Activated CD4-positive, alpha-beta T cell treated with anti-CD3 and anti-CD28 coated beads, Interleukin-2, amount 50 U/mL, for 24 hours (primary cell): ENCODE results near the gene PTPRN2.
"Not testable (repeated sequence)": the region's sequence is repeated elsewhere in the genome, so short reads cannot be mapped to it uniquely, and the experiment has no call there.

ENCODE experiments used
- DNase-seq, 2 donors: peaks; one replicate each; pipeline ENCODE4 v3.0.0-alpha.2; 2020; ENCODE audit warnings: low read depth in 1 of 2, low spot score in 1 of 2

PTPRN2 gene

GRCh38 chr7:157904211-157904865 is 683.3 kb downstream of the PTPRN2 start:
- DNase-seq, result no peak

DNA sequence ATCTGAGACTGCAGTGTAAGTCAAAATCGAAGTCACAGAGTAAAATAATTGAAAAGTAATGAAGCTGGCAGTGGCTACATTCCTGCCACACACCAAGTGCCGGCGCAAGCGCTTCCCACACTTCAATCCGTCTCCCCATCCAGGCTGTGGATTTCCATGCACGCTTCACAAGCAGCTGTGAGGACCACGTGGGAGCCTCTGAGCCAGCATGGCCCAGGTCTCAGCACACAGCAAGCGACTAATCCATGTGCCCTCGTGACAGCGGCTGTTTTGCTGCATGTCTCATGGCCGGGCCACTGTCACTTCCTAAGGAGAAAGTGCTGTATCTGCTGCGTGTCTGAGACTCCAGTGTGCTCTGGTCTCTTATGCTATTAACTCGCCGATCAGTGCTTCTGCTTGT is 683.9 kb downstream of the PTPRN2 start:
- DNase-seq, result no peak

DNA sequence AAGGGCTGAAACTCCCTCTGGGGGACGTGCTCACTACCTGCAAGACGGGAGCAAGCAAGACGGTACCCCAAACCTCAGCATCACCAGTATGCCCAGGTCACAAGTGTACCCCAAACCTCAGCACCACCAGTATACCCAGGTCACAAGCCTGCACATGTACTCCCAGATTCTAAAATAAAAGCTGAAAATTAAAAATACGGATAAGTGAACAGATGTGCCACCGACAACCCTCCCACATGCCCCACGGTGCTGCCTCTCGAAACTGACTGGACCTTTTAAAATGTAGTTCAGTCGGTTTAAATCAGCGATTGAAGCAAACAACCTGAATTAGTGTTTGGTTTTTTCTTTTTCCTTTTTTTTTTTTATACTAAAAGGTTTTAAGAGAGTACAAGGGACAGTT is 684.3 kb downstream of the PTPRN2 start:
- no peak for DNase-seq

DNA sequence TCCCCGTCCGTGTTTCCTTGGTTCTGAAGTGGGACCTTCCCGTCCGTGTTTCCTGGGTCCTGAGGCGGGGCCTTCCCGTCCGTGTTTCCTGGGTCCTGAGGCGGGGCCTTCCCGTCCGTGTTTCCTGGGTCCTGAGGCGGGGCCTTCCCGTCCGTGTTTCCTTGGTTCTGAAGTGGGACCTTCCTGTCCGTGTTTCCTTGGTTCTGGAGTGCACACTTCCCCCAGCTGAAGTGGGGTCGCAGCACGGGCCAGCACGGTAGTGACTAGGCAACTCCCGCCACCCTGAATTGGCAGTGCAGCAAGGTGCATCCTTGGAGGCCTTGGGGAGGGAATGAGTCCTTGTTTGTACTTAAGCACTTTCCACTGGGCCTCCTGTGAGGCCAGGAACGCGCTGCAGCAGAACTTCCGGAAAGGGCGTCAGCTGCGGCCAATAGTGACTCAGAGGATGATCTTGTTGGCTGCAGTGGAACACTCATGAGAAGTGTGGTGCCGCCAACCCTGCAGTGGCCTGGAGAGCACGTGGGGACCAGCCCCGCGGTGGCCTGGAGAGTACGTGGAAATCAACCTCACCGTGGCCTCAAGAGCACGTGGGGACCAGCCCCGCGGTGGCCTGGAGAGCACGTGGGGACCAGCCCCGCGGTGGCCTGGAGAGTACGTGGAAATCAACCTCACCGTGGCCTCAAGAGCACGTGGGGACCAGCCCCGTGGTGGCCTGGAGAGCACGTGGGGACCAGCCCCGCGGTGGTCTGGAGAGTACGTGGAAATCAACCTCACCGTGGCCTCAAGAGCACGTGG is 685.6 kb downstream of the PTPRN2 start:
- DNase-seq, result not testable (repeated sequence)

GRCh38 chr7:157901166-157901565 is 686.5 kb downstream of the PTPRN2 start:
- no peak for DNase-seq

GRCh38 chr7:157900556-157900955 is 687.1 kb downstream of the PTPRN2 start:
- DNase-seq, result no peak

DNA sequence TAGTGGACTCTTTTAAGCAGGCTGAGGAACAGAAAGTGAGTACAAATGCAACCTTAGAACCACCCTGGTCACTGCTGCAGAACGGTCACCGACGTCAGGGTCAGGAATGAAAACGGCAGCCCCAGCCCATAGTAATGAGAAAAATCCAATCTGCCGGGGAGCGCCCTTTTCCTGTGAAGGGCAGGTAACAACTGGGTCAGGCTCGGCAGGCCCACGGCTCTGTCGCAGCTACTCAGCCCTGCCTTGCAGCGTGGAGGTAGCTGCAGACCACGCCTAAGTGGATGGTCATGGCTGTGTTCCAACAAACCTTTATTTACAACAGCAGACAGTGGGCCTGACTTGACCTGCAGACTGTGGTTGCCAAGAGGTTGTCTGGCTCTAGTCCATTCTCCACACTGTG is 687.6 kb downstream of the PTPRN2 start:
- no peak for DNase-seq

DNA sequence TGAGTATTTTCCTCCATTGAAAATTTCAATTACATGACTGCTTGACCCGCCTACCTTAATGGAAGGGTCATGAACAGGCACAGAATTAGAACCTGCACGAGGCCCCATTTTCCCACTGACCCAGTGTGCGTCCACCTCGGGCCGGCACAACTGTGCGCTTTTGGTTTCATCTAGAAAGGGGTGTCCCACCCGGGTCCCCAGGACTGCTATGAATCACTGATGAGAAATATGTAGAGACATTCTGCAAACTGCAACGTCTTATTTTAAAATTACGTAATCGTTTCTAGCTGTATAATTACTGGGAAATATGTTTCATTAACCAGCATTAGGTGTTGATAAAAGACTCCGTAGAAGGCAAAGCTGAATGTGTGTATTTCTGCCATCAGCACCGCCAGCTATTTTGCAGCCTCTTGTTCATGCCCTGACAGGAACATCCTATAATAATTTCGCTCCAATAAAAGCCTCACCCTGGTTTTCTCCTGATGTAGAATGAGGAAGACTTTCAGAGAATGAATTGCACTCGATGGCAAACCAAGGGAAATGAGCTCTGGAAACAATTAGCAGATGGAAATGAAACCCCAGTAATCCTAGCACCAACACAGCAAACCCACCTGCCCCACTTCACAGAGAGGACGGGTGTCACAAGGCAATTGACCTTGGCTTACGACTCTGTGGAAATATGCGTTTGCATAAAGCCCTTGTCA is 688.7 kb downstream of the PTPRN2 start:
- no peak for DNase-seq

- DNase-seq, result no peak
Measured at GRCh38 chr7:157898261-157898660, 689.4 kb downstream of the PTPRN2 start.

DNA sequence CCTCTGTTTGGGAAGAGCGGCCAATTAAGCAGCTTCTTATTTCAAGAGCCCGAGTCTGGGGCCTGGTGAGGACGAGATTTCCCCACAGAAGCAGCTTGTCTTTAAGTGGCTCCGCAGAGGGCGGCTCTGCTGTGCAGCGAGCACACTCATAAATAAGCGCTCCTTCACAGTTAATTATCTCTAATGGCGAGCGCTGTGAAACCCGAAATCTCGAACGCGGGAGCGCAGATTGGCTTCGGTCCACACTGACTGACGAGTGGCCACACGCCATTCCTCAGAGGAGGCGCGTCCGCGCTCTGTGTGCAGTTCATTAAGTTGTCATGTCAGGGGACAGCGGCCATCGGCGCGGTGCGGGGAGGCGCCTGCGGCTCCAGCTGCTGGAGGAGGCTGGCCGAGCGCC is 689.9 kb downstream of the PTPRN2 start:
- DNase-seq, result no peak

DNA sequence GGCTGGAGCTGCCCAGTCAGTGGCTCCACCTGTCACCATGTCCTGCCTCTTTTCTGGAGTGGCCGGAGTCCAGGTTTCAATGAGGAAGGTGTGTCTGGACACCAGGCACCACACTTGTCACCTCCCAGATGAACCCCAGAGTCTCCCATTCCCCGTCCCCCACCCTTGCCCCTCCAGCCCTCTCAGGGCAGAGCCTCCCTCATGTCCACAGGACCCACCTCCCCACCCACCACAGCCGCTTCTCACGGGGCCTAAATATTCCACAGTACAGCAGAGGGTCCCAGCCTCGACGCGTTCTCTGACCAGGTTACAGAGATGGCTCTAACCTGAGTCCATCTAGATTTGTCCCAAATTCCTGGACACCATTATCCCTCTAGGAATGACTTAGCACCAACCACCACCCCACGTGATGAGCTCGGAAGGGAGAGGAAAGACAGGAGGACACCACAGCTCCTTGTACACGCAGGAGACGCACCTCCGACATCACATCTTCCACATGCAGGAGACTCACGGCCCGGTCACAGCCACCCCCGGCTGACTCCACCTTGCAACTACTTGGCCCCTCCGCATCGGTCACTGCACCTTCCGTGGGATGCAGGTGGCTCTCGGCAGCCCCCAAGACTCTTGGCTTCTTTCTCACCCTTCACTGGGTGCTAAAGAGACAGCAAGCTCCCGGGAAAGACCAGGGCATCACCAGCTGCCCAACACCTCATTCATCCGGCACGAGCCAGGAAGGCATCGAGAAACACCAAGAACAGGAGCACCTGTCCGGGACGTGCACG is 690.7 kb downstream of the PTPRN2 start:
- no peak for DNase-seq

- not testable (repeated sequence) for DNase-seq
Measured at GRCh38 chr7:157896376-157896675, 691.3 kb downstream of the PTPRN2 start.

DNA sequence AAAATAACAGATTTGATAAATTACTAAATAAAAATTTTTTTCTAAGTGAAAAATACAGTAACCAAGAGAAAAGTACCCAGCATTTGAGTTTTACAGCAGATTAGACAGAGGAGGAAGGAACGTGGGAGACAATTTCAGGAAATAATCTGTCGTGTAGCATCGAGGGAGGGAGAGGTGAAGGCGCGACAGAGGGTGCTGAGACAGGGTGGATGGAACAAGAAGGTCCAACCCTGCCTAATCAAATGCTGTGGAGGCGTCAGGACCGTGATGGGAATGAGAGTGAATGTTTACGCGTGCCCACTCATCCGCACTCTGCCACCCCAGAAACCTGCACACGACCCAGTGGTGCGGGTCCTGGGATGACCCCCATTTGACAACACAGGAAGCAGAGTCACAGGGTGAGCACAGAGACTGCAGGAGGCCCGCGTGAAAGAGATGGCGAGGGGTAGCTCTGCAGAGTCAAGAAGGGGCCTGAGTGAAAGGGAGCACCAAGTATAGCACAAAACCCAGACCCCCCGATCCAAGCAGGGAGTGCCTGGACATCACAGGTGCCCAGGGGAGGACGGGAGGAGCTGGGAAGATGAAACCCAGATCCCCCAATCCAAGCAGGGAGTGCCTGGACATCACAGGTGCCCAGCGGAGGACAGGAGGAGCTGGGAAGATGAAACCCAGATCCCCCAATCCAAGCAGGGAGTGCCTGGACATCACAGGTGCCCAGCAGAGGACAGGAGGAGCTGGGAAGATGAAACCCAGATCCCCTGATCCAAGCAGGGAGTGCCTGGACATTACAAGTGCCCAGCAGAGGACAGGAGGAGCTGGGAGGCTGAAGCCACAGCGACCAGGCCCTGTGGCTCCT is 691.9 kb downstream of the PTPRN2 start:
- no peak for DNase-seq

DNA sequence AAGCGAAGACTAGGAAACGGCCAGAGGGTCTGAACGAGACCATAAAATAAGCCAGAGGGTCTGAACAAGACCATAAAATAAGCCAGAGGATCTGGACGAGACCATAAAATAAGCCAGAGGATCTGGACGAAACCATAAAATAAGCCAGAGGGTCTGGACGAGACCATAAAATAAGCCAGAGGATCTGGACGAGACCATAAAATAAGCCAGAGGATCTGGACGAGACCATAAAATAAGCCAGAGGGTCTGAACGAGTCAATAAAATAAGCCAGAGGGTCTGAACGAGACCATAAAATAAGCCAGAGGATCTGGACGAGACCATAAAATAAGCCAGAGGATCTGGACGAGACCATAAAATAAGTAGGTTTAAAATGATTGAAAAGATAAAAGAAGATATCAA is 692.5 kb downstream of the PTPRN2 start:
- not testable (repeated sequence) for DNase-seq

- DNase-seq, result no peak
Measured at GRCh38 chr7:157893535-157894044, 694.0 kb downstream of the PTPRN2 start.

GRCh38 chr7:157892751-157893523 is 694.7 kb downstream of the PTPRN2 start:
- DNase-seq, result no peak

DNA sequence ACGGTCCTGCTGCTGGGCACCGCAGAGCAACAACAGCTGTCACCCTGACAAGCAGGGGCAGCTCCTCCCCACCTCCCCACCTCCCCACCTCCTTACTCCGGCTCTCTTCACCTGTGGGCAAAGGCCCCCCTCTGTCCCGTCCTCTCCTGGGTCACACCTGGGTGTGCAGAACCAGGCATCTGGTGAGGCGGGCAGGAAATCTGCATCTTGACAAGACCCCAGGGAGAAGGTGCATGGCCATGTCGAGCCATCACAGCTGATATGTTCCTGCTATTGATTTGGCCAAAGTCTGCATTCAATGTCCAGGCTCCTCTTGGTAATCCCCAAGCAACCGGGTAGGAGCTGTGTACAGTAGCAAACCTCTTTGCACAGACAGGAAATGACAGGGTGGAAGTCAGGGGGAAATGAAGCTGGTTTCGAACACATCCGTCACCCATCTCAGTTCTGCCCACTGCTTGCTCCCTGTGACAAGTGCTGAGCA is 696.7 kb downstream of the PTPRN2 start:
- no peak for DNase-seq

DNA sequence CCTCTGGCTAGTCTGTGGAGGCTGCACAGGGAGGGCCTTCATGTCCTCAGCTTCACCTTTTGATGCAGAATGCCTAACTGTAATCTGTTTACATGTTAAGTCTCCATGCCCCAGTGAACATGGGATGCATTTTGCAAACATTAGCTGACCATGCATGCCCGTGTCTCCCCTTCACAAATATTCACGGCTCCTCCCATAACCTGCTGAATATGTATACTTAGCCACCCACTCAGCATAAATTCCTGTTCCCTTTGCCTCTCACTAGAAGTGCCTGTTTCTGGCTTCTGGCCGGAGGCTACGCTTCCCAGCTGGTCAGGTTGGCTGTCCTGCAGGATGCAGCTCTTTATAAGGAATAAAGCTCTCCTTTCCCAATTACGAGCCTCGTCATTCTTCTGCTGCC is 698.1 kb downstream of the PTPRN2 start:
- no peak for DNase-seq

GRCh38 chr7:157888579-157888978 is 699.0 kb downstream of the PTPRN2 start:
- no peak for DNase-seq
